ENCODE measurements around the gene KRTAP1-3.
"Not testable (repeated sequence)": the region's sequence is repeated elsewhere in the genome, so short reads cannot be mapped to it uniquely, and the experiment has no call there.

Gene KRTAP1-3

DNA sequence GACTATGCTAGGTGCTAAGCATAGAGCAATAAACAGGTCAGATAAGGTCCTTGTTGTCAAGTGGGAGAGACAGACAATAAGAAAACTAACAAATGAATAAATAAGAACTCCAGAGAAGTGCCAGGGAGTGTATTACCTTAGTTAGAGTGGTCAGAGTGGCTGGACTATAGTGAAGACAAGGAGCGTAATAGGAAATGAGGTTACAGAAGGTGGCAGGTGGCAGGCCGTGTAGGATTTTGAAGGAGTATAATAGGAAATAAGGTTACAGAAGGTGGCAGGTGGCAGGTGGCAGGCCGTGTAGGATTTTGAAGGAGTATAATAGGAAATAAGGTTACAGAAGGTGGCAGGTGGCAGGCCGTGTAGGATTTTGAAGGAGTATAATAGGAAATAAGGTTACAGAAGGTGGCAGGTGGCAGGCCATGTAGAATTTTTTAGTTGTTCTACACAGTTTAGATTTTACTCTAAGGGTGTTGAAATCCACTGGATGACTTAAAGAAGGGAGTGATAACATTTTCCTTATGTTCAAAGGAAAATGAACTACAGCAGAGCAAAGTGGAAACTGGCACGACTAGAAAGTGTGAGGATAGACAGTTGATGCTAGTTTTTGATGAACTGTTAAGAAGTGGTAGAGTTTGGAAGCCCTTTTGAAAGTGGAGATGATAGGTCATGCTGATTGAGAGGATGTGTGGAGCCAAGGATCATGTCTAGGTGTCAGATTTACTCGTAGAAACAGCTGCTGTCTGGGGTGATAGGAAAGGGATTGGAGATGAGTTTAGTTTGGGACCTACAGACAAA lies 22.2 kb downstream of the KRTAP1-3 start:
- DNase-seq (ENCODE audit: low read depth in 1 of 2, low spot score in 1 of 2), result no peak

- DNase-seq (ENCODE audit: low read depth in 1 of 2, low spot score in 1 of 2), result no peak
Measured at GRCh38 chr17:41010441-41010840, 24.2 kb downstream of the KRTAP1-3 start.

DNA sequence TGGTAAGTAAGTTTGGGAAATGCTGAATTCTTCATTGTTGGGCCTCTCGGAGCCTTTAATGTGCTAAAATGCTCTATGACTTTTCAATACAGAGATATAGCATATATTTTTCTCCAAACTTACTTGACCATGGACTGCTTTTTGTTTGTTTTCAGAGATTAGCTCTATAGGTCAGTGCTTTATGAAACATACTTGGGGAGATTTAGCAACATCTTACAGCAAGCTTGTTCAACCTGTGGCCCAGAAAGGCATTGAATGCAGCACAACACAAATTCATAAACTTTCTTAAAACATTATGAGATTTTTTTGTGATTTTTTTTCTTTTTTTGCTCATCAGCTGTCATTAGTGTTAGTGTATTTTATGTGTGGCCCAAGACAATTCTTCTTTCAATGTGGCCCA lies 24.7 kb downstream of the KRTAP1-3 start:
- no peak for DNase-seq (ENCODE audit: low read depth in 1 of 2, low spot score in 1 of 2)

GRCh38 chr17:41009301-41009760 lies 25.3 kb downstream of the KRTAP1-3 start:
- no peak for DNase-seq (ENCODE audit: low read depth in 1 of 2, low spot score in 1 of 2)

- DNase-seq (ENCODE audit: low read depth in 1 of 2, low spot score in 1 of 2), result no peak
Measured at GRCh38 chr17:41008811-41009210, 25.9 kb downstream of the KRTAP1-3 start, which contains the start of gene KRTAP3-1. Gene KRTAP3-1 (minus strand): TSS chr17:41009128. CDS start chr17:41009074, 54 bp downstream.

- DNase-seq (ENCODE audit: low read depth in 1 of 2, low spot score in 1 of 2), result no peak
Measured at GRCh38 chr17:41004397-41004796, 30.3 kb downstream of the KRTAP1-3 start.

- no peak for DNase-seq (ENCODE audit: low read depth in 1 of 2, low spot score in 1 of 2)
Measured at GRCh38 chr17:41003926-41004325, 30.7 kb downstream of the KRTAP1-3 start.

DNA sequence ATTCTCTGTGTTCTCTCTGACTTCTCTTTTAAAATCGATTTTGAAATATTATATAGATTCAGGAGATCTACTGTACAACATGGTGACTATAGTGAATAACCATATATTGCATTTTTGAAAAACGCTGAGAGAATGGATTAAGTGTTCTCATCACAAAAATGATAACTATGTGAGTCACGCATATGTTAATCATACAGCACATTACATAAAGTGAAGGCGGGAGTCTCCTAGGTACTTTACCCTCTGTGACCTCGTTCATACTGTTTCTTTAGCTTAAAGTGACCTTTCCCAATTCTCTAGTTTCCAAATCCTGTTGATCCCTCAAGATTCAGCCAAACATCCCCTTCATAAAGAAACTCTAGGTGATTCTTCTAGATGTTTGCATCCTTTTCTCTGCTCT lies 31.9 kb downstream of the KRTAP1-3 start:
- DNase-seq (ENCODE audit: low read depth in 1 of 2, low spot score in 1 of 2), result no peak

DNA sequence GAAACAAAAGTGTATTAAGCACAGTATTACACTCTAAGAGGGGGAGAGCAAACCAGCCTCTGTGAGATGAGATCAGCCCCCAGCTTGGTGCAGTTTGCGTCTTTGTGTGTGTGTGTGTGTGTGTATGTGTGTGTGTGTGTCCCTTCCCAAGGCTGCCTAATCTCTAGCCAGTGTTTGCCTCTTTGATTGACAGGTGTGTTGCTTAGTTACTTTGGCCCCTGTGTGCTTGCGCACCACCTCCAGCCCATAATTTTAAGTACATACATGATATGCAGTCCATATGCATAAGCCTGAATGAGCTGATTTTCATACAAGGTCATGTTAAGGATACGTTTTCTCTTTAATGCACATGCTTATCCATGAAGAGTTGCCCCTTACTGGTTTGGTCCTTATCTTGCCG lies 32.9 kb downstream of the KRTAP1-3 start:
- no peak for DNase-seq (ENCODE audit: low read depth in 1 of 2, low spot score in 1 of 2)

DNA sequence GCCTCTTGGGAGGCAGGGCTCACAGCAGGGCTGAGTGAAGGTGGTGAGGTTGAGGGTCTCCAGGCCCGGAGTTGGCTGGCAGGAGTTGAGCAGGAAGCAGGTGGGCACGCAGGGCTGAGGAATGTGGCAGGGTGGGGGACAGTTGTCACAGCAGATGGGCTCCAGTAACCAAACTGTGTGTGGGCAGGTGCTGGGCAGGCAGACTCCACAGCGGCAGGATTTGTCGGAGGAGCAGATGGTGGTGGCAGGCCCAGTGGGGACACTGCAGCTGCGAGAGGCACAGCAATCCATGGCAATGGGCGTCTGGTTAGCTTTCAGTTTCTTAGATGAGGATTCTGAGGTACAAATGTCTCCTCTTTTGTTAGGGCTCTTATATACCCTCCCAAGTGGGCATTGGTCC lies 35.1 kb downstream of the KRTAP1-3 start, which contains the start of gene KRTAP3-2:
Gene KRTAP3-2 (minus strand): TSS at position 344 of the 400 bp plus-strand sequence. CDS start 53 bp downstream, at position 291.
- not testable (repeated sequence) for DNase-seq (ENCODE audit: low read depth in 1 of 2, low spot score in 1 of 2)

DNA sequence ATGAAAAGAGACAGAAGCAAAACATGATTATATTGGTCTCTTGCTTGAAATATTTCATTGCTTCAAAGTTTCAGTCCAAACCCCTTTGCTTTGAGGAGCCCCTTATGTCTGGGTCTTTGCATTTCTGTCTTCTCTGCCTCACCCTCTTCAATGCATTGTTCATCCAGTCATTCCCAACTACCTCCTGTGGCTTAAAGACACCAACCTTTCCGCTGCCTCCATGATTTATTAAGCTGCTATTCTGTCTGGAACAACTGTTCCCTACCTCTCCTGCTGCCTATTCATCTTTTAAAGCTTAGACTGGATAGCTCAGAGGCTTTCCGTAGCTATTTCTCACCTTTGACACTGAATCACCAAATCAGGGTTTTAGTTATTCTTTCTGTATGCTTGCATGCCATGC lies 37.3 kb downstream of the KRTAP1-3 start:
- no peak for DNase-seq (ENCODE audit: low read depth in 1 of 2, low spot score in 1 of 2)

DNA sequence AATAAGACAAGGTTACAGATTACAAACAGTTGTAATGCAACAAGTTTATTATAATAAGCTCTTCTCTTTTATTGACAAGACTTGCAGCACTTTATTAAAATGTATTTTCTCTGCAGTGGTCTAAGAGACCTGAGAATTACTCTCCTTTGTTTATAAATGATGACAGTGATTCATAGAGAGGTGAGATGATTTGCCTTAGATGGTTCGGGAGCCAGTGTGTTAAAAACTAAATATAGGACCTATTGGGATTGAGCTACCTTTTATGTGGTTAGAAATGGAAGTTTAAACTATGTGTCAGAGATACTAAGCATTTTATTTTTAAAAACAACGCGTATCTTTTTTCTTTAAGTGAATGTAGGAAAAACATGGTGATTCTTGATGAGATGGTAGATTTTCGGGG lies 37.8 kb downstream of the KRTAP1-3 start:
- DNase-seq (ENCODE audit: low read depth in 1 of 2, low spot score in 1 of 2), result no peak

GRCh38 chr17:40995116-40995515 lies 39.6 kb downstream of the KRTAP1-3 start:
- DNase-seq (ENCODE audit: low read depth in 1 of 2, low spot score in 1 of 2), result no peak

DNA sequence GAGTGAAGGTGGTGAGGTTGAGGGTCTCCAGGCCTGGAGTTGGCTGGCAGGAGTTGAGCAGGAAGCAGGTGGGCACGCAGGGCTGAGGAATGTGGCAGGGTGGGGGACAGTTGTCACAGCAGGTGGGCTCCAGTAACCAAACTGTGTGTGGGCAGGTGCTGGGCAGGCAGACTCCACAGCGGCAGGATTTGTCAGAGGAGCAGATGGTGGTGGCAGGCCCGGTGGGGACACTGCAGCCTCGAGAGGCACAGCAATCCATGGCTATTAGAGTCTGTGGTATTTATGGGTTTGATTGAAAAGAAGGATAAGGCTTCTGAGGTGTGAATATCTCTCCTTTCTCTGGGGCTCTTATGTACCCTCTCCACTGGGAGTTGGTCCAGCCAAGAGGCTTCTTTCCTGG lies 40.8 kb downstream of the KRTAP1-3 start, which contains the start of gene KRTAP3-3:
Gene KRTAP3-3 (minus strand): TSS at position 326 of the 400 bp plus-strand sequence. CDS start 67 bp downstream, at position 259.
- no peak for DNase-seq (ENCODE audit: low read depth in 1 of 2, low spot score in 1 of 2)

DNA sequence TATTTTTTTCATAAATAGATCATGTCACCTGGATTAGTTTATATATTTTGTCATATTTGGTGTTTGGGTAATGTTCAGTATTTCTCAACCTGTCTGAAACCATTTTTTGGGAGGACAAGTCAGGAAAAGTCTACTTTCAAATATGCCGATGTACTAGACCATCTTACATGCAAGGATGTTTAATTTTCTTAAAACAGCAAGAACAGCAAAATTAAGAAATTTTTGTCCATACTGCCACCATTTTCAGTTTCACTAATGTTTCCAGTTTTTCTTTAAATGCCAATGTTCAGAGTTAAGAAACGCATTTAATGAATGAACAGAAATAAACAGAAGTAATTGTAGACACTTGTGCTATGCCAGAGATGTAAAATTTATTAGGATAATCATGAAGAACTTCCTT lies 41.6 kb downstream of the KRTAP1-3 start:
- DNase-seq (ENCODE audit: low read depth in 1 of 2, low spot score in 1 of 2), result no peak

DNA sequence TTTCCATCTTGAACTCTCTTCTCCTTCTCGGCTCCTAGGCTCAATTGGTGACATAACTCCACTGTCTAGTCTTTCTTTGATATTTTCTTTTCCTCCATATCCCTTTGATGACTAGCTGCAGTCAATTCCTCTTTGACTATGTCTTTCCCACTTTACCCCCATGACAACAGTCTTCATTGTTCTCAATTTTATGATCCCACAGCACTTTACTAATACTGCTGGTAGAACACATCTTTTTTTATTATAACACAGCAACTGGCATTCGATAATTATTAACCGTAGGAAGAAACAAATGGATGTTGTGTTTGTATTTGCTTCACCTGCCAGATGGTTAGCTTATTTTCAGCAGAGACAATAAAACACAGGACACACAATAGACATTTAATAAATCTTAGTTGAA lies 42.0 kb downstream of the KRTAP1-3 start:
- no peak for DNase-seq (ENCODE audit: low read depth in 1 of 2, low spot score in 1 of 2)

DNA sequence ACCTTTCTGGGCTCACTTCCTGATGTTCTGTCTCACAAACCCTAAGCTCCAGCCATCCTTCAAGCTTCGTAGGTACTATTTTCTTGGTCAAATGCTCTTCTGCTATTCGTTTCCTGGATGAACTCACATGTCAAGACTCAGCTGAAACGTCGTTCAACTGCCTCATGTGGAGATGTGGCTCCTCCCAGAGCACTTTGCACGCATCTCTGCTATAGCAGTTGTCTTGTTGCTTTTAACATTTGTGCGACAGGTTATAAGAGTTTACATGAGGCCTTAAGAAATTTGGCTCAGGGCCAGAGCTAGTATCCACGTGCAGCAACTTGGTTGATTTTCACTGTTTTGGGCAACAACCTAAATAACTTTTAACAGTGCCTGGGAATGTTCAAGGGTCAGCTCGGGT lies 47.8 kb downstream of the KRTAP1-3 start:
- no peak for DNase-seq (ENCODE audit: low read depth in 1 of 2, low spot score in 1 of 2)

DNA sequence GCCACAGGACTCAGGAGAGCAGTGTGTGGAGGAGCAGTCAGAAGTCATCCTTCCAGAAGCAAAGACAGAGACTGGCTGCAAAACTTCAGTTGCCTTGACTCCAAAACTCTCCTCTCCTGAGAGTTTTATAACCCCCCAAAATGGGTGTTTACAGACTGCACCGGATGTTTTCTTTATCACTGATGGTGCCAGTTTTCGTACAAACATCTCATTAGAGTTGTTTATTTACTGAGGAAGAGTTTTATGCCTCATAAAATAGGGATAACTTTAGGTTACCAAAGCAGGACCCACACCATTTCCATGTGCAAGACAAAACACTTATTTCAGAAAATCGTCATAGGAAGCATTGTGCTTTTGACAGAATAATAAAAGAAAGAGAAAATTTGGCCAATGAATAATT lies 50.4 kb downstream of the KRTAP1-3 start, which contains the start of gene KRT40:
Gene KRT40 (minus strand): TSS at position 101 of the 400 bp plus-strand sequence. CDS start 53 bp downstream, at position 48.
- DNase-seq (ENCODE audit: low read depth in 1 of 2, low spot score in 1 of 2), result no peak

All from activated T-helper 1 cell treated with anti-CD3 and anti-CD28 coated beads, Interleukin-2, amount 50 U/mL, for 16 hours (primary cell).